Activated CD4-positive, alpha-beta T cell treated with anti-CD3 and anti-CD28 coated beads for 24 hours (primary cell): ENCODE data around the gene TRIM37.
"Not testable (repeated sequence)": the region's sequence is repeated elsewhere in the genome, so short reads cannot be mapped to it uniquely, and the experiment has no call there.

Source experiments
- DNase-seq, 2 donors: peaks; one replicate each; pipeline ENCODE4 v3.0.0-alpha.2; 2020; ENCODE audit warnings: low read depth in 2 of 2

The TRIM37 gene

GRCh38 chr17:58995247-58995940, 111.3 kb downstream of the TRIM37 start:
- DNase-seq = no peak

- no peak for DNase-seq
Measured at GRCh38 chr17:58993311-58993710, 113.4 kb downstream of the TRIM37 start.

GRCh38 chr17:58991718-58992331, 114.9 kb downstream of the TRIM37 start:
- no peak for DNase-seq

- DNase-seq = no peak
Measured at GRCh38 chr17:58989629-58990028, 117.1 kb downstream of the TRIM37 start.

GRCh38 chr17:58985971-58986370, 120.7 kb downstream of the TRIM37 start:
- DNase-seq = no peak

- DNase-seq = no peak
Measured at GRCh38 chr17:58985367-58985766, 121.3 kb downstream of the TRIM37 start.

- DNase-seq = no peak
Measured at GRCh38 chr17:58982626-58983025, 124.1 kb downstream of the TRIM37 start.

- DNase-seq = no peak
Measured at GRCh38 chr17:58980706-58981481, 125.8 kb downstream of the TRIM37 start.

GRCh38 chr17:58976541-58976940, 130.1 kb downstream of the TRIM37 start:
- no peak for DNase-seq

GRCh38 chr17:58974354-58974753, 132.3 kb downstream of the TRIM37 start:
- no peak for DNase-seq

- DNase-seq = no peak
Measured at GRCh38 chr17:58970609-58971450, 135.8 kb downstream of the TRIM37 start.

- no peak for DNase-seq
Measured at GRCh38 chr17:58969612-58970011, 137.1 kb downstream of the TRIM37 start.

- no peak for DNase-seq
Measured at GRCh38 chr17:58969156-58969555, 137.5 kb downstream of the TRIM37 start.

GRCh38 chr17:58968426-58969061, 138.1 kb downstream of the TRIM37 start:
- DNase-seq = no peak

- no peak for DNase-seq
Measured at GRCh38 chr17:58966208-58966607, 140.5 kb downstream of the TRIM37 start.

- no peak for DNase-seq
Measured at GRCh38 chr17:58965221-58965620, 141.5 kb downstream of the TRIM37 start.

- no peak for DNase-seq
Measured at GRCh38 chr17:58960068-58960467, 146.6 kb downstream of the TRIM37 start.

GRCh38 chr17:58957725-58958073, 149.0 kb downstream of the TRIM37 start:
- DNase-seq = not testable (repeated sequence)

GRCh38 chr17:58956997-58957724, 149.5 kb downstream of the TRIM37 start:
- no peak for DNase-seq

- not testable (repeated sequence) for DNase-seq
Measured at GRCh38 chr17:58954358-58954757, 152.3 kb downstream of the TRIM37 start.

- no peak for DNase-seq
Measured at GRCh38 chr17:58947824-58948223, 158.9 kb downstream of the TRIM37 start.
